GM19043 (cell line): Measurements from ENCODE around the gene NFATC1.

Source experiments
- ATAC-seq: cut with Tn5 transposase; IDR thresholded peaks from one replicate; pipeline ENCODE4 v1.9.1; 2021; ENCODE audit warnings: low read depth; ENCODE audit not compliant: unreplicated experiment

Gene NFATC1

DNA sequence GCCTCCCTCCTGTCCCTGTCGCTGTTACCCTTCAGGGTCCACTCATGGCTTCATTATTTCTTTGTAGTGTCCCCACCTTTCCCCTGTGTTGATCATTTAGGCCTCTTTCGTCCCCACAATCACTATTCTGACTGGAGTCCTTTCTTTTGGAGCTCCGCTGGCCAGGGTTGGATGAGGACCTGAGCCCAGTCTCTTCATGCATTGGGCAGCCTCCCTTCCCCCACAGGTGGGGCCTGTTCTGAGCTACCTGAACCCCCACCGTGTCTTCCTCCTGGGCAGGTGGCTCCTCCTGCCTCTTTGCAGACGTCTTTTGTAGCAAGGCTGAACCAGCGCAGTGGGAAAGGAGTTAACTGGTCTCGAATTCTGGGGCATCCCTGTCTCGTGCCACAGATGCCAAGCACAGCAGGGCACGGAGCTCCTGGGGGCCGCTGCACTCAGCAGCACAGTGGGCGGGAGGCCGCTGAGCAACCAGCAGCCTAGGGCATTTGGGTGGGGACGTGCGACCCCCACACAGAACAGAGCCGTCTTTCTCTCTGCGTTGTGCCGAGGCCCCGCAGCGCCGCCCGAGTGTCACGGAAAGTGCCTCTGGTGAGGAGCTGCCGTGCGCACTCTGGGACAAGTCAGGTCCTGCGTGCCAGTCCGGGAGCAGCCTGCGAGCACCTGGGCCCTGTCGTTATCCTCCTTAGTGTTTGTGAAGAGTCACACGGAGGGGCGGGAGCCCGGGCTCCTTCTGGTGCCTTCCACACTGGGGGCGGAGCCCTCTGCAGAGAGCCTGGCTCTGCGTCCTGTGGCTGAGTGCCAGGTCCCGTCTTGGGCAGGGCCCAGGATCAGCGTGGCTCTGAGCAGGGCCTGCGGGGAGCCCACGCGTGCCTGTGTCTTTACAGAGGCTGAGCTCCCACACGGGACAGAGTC is 130.1 kb downstream of the NFATC1 start:
- ATAC-seq, result no peak

GRCh38 chr18:79526468-79527460 is 131.0 kb downstream of the NFATC1 start:
- no peak for ATAC-seq

DNA sequence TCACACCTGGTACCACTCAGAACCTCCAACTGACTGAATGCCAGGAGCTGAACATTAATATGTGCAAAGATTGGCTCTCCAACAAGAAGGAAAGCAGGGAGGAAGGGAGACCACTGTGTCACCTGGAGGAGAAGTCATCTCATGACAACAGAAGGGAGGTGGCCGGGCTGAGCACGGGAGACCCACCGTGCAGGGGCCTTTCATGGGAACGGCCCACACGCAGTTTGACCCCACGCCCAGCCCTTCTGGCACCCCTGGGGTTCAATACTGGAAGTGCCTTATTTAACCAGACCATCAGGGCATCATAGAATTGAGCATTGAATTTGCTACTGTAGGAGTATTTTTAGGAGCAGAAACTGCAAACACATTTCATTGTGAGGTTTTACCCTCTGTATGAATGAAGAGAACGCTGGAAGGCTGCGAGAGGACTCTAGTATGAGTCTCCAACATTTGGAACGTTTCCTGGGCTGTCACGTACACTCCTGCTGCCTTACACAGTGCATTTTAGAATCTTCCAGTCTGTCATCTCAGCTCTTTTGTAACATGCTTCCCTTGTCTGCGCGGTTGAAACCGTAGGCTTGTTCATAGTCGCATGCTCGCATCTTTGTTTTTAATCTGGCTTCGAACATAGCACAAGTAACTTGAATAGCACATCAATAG is 132.1 kb downstream of the NFATC1 start:
- no peak for ATAC-seq

GRCh38 chr18:79528316-79528695 is 132.6 kb downstream of the NFATC1 start:
- no peak for ATAC-seq

GRCh38 chr18:79528846-79529245 is 133.1 kb downstream of the NFATC1 start:
- no peak for ATAC-seq

- ATAC-seq, result no peak
Observed at GRCh38 chr18:79529296-79529695, 133.6 kb downstream of the NFATC1 start.

- ATAC-seq, result no peak
Observed at GRCh38 chr18:79529991-79530390, 134.3 kb downstream of the NFATC1 start.

DNA sequence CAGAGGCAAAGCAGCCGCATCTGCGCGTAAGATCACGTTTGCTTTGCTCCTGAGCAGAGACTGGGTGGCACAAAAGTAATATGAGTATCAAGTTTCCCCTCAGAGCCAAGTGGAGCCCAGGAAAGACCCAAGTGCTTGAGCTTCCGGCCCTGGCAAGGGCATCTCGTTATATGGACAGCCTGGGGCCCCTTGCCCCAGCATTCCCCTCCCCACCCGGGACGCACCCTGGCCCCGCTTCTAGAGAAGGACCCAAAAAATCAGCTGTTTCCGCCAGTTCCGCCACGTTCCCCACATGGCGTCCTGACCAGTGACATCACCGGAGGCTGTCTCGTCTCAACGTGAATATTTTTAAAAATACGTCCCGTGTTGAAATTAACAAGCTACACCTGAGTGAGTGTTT is 135.1 kb downstream of the NFATC1 start:
- no peak for ATAC-seq

- ATAC-seq, result no peak
Observed at GRCh38 chr18:79531386-79531785, 135.7 kb downstream of the NFATC1 start.

DNA sequence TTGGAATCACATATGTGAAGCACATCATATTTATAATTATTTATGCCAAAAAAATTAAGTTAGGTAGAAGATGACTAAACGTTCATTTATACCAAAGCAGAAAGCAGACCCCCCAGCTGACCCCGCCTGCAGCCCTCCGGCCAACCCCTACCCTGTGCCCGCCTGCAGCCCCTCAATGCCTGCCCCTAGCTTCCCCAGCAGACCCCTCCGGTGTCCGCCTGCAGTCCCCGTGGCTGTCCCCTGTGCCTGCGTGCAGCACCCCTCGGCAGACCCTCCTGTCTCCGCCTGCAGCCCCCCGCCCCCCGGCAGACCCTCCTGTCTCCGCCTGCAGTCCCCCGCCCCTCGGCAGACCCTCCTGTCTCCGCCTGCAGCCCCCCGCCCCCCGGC is 136.2 kb downstream of the NFATC1 start:
- no peak for ATAC-seq

- ATAC-seq, result no peak
Observed at GRCh38 chr18:79532313-79533007, 136.7 kb downstream of the NFATC1 start.

- ATAC-seq, result no peak
Observed at GRCh38 chr18:79533146-79533545, 137.4 kb downstream of the NFATC1 start.

- no peak for ATAC-seq
Observed at GRCh38 chr18:79533591-79533990, 137.9 kb downstream of the NFATC1 start.

DNA sequence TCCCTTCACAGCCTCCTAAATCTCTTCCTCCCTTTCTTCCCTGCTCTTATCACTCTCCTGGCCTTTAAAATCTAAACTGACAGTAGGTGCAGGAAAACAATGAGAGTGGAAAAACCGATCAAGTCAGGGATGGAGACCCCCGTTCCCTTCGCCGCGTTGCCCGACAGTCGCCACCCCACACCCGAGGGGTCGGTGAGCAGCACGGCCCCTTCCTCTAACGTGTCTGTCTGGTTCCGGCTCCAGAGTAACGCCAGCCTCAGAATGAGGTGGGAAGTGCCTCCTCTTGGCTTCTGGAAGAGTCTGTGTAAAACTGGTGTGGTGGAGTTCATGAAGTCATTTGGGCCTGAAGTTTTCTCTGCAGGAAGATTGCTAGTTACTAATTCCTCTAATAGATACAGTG is 138.6 kb downstream of the NFATC1 start:
- ATAC-seq, result no peak

DNA sequence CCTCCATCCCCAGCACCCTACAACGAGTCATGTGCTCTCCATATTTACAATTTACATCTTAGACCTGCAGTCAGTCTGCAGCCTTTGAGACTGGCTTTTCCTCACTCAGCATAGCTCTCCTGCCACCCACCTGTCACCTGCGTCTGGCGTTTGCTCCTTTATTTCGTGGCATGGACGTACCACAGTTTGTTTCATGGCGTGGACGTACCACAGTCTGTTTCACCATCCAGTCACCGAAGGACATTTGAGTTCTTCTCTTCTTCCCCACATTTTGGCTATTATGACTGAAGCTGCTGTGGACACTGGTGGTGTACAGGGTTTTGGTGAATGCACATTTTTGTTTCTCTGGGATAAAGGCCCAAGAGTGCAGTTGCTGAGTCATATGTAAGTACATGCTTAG is 142.0 kb downstream of the NFATC1 start:
- no peak for ATAC-seq

DNA sequence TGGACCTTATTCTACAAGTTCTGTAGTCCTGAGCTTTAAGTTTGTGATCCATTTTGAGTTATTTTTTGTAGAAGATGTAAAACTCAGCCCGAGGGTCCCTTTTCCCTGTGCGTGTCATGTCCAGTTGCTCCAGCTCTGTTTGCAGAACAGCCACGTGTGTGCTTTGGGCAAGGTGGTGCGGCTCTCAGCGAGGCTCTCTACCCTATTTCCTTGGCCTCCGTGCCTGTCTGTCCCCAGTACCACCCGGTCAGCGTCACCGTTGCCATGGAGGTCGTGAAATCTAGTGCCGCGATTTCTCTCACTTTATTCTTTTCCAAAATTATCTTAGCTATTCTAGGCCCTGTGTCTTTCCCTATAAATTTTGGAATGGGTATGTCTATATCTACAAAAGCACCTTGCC is 142.9 kb downstream of the NFATC1 start:
- no peak for ATAC-seq

DNA sequence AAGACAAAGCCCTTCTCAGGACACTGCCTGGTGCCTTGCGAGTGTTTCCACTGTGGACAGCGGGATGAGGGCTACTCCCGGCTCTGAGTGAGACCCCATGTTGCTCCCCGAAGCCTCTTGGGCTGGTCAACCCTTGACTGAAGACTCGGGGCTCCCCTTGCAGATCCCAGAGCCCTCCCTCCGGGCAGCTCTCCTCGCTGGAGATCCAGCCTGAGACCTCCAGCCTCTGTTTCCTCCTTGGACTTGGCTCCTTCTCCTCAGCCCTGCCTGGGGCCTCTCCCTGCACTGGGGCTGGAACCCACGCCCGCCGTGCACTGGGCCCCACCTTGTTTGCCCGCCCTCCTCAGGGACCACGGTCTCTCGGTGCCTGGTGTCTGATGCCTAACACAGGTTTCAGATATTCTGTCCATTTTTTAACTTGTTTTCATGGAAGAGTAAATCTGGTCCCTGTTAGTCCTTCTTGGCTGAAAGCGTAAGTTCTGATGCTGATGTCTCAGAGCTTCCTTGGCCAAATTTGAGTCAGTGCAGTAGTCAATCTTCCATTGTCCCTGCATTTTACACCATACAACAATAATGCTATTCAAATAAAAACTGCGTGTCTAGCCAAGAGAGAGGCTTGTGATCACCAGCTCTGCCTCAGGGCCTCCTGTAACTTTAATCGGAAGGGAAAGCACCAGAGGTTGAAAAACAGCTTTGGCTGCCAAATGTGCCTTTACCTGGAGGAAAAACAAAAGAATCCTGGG is 144.6 kb downstream of the NFATC1 start:
- ATAC-seq, result no peak

- ATAC-seq, result no peak
Observed at GRCh38 chr18:79540904-79541282, 145.2 kb downstream of the NFATC1 start.

GRCh38 chr18:79542213-79542612 is 146.5 kb downstream of the NFATC1 start:
- no peak for ATAC-seq
